AG10803 (cell line): ENCODE measurements around the gene INPP5B.

Experiments used
- DNase-seq: peaks from one replicate; pipeline ENCODE4 v3.0.0; 2010; ENCODE audit warnings: low read depth
- H3K4me3 ChIP-seq: 2 replicates; pipeline ENCODE4 v1.5.1; 2011; ENCODE audit warnings: mild to moderate bottlenecking, low read length, control low read depth
- CTCF ChIP-seq: conservative IDR thresholded peaks from 2 replicates; pipeline ENCODE4 v1.5.1; 2011; ENCODE audit warnings: mild to moderate bottlenecking, low read length, control low read depth, inconsistent platforms

Gene INPP5B

DNA sequence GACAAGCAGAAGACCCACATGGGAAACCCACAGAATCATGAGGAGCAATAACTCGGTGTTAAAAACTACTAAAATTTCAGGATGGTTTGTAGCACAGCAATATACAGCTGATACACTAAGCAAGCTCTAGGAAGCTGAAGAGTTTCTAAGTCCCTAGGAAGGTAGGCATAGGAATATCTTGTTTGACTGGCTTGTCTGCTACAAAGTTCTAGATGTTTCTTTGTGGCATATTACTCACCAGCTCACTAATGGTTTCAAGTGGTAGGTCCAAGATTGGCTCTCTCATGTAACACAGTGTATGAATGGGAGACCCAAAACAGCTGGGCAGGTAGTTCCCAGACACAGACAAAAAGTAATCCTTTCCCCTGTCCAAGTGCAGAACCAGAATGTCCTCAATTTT lies 74.2 kb downstream of the INPP5B start:
- TF ChIP-seq CTCF: no peak
- no peak overlapping the region for H3K4me3 ChIP-seq
- DNase-seq: no peak

GRCh38 chr1:37868466-37868865 lies 78.4 kb downstream of the INPP5B start:
- TF ChIP-seq CTCF: no peak
- peak; percentile 21 for DNase-seq
- no peak overlapping the region for H3K4me3 ChIP-seq

- no peak overlapping the region for H3K4me3 ChIP-seq
- DNase-seq: no peak
- no peak for TF ChIP-seq CTCF
Observed at GRCh38 chr1:37867784-37868183, 79.1 kb downstream of the INPP5B start.

DNA sequence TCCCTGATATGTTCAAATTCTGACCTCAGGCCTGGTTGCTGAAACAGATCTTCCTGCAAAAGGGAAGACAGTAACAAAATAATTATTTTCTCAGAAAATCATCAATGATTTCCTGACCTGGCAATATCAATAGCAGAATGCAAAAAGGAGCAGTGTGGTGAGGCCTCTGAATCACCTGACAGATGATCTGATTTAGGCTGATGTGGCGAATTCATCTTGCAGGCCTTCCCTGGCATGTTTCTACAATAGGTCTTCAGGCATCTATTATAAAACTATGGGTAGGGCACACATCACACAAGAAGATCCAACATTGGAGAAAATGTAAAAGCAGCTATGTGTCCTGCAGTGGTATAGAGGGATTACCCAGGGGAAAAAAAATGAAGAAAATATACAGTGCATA lies 80.4 kb downstream of the INPP5B start:
- DNase-seq: no peak
- TF ChIP-seq CTCF: no peak

DNA sequence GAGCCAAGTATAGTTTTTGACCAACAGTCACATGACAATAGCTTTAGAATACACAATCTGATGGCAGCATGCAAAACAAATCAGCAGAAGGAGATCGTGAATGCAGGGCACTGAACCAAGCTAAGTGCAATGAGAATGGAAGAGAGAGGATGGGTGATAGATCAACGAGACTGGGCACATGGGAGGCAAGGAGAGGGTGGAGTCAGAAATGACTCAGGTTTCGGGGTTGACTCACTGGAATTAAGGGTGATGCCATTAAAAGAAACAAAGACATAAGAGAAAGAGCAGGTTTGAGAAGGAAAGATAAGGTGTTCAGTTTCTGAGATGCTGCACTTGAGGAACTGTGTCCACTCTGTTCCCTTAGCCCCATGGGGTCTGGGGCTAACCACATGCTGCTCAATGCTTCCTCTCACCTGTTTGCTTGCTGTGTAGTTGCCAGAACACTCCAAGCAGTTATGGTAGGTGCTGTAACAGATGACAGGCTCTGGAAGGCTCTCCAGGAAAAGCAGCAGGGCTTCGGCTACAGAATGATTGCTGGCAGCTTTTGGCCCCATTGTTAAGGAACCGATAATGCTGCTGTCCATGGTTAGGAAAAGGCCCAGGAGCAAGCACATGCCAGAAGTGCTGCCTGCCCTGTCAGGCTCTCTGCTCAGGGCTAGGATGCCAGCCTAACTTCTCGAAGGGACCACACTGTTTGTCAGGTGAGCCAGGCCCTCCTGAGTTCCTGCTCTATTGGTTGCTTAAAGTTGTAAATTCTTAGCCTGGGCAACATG lies 81.3 kb downstream of the INPP5B start:
- peak; percentile 15 for DNase-seq
- no peak overlapping the region for H3K4me3 ChIP-seq
- TF ChIP-seq CTCF: no peak

More for the DNA sequence above, 80.4 kb downstream of the INPP5B start:
- no peak overlapping the region for H3K4me3 ChIP-seq

- no peak for DNase-seq
- no peak overlapping the region for H3K4me3 ChIP-seq
- TF ChIP-seq CTCF: no peak
Observed at GRCh38 chr1:37862330-37862729, 84.5 kb downstream of the INPP5B start.

DNA sequence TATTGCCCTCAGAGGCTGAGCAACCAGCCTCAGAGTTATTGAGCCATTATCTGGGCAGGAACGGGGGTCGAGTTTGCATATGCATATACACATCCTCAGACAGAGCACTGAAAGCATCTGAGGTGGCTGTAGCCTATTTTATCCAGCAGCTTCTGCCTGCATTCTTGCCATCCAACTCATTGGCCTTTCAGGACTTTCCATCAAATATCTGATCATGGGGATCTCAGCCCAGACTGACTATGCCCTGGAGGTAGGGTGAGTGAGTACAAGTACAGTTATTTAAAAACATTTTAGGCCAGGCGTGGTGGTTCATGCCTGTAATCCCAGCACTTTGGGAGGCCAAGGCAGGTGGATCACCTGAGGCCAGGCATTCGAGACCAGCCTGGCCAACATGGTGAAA lies 85.7 kb downstream of the INPP5B start:
- H3K4me3 ChIP-seq: no peak overlapping the region
- DNase-seq: no peak
- TF ChIP-seq CTCF: no peak
